GM19025 (cell line): ENCODE data around the gene IFT122.
"Not testable (repeated sequence)": the region's sequence is repeated elsewhere in the genome, so short reads cannot be mapped to it uniquely, and the experiment has no call there.

Experiments used
- ATAC-seq: cut with Tn5 transposase; IDR thresholded peaks from one replicate; pipeline ENCODE4 v1.9.1; 2021; ENCODE audit warnings: mild to moderate bottlenecking, low read depth, moderate library complexity; ENCODE audit not compliant: unreplicated experiment

The IFT122 gene

GRCh38 chr3:129467932-129468331 is 27.9 kb downstream of the IFT122 start:
- no peak for ATAC-seq

- no peak for ATAC-seq
Observed at GRCh38 chr3:129469026-129469425, 29.0 kb downstream of the IFT122 start.

GRCh38 chr3:129470861-129471260 is 30.8 kb downstream of the IFT122 start:
- ATAC-seq = no peak

GRCh38 chr3:129473067-129473768 is 33.2 kb downstream of the IFT122 start:
- ATAC-seq = no peak

GRCh38 chr3:129473769-129474152 is 33.7 kb downstream of the IFT122 start:
- ATAC-seq = no peak

- no peak for ATAC-seq
Observed at GRCh38 chr3:129474984-129475804, 35.2 kb downstream of the IFT122 start.

GRCh38 chr3:129475863-129476262 is 35.8 kb downstream of the IFT122 start:
- no peak for ATAC-seq

GRCh38 chr3:129476586-129476985 is 36.6 kb downstream of the IFT122 start:
- no peak for ATAC-seq

- ATAC-seq = not testable (repeated sequence)
Observed at GRCh38 chr3:129481225-129481765, 41.3 kb downstream of the IFT122 start.

GRCh38 chr3:129481766-129482332 is 41.8 kb downstream of the IFT122 start:
- ATAC-seq = no peak

- ATAC-seq = no peak
Observed at GRCh38 chr3:129482721-129483120, 42.7 kb downstream of the IFT122 start.

GRCh38 chr3:129483870-129484269 is 43.8 kb downstream of the IFT122 start:
- no peak for ATAC-seq

GRCh38 chr3:129485146-129485545 is 45.1 kb downstream of the IFT122 start:
- ATAC-seq = not testable (repeated sequence)

GRCh38 chr3:129485721-129486663 is 46.0 kb downstream of the IFT122 start:
- ATAC-seq = no peak

GRCh38 chr3:129486664-129487035 is 46.6 kb downstream of the IFT122 start:
- ATAC-seq = no peak

- no peak for ATAC-seq
Observed at GRCh38 chr3:129487183-129487867, 47.3 kb downstream of the IFT122 start.

GRCh38 chr3:129487868-129488335 is 47.9 kb downstream of the IFT122 start:
- not testable (repeated sequence) for ATAC-seq

- ATAC-seq = not testable (repeated sequence)
Observed at GRCh38 chr3:129489258-129489657, 49.2 kb downstream of the IFT122 start.

GRCh38 chr3:129490273-129490675 is 50.2 kb downstream of the IFT122 start:
- peak; percentile 77 for ATAC-seq
